Measurements from ENCODE around the gene HYAL2. TPM values are rescaled to one million over a fixed set of nuclear protein-coding genes. Genes with fewer than 3 reads are reported as not detected.

HYAL2 gene
- polyA plus RNA-seq, 2 of the 4 experiments (the other 2 are of a cell fraction): 24.5 to 31.0 TPM

- TF ChIP-seq CHD4 (IDR thresholded peaks at IDR 0.05; ENCODE audit: borderline replicate concordance): no peak
- TF ChIP-seq TFCP2L1 (CRISPR knock-in tag; IDR thresholded peaks at IDR 0.05): no peak
- no peak for TF ChIP-seq HOXB13 (CRISPR knock-in tag; IDR thresholded peaks at IDR 0.05; ENCODE audit: low read depth)
- 0 out of 2 replicates have a peak, but pooled peaks have one; percentile 25 for TF ChIP-seq PBX3 (IDR thresholded peaks at IDR 0.05)
Measured at GRCh38 chr3:50320853-50321335, 1.7 kb downstream of the HYAL2 start (continued).

GRCh38 chr3:50319894-50320625 is 2.5 kb downstream of the HYAL2 start:
- ChIA-PET CTCF (interaction anchor here (0.8 to 5.1 kb wide), 6 partner anchors 15 to 295 kb away, joined by 4 to 56 read pairs (median 6); partner anchors contain the start of genes HYAL1, HYAL3 and NAA80), POLR2A (no interaction called here)
- ATAC-seq (no peak), DNase-seq (ENCODE audit: low read depth in 1 of 2, low spot score in 1 of 2) (no peak), FAIRE-seq (no peak)
- no peaks in the 10 kb centered on the region for H3K9me3 ChIP-seq
- H3K4me2 ChIP-seq: peak overlapping the region; percentile 98
- peaks cover 35% of the 10 kb centered on the region for H3K4me1 ChIP-seq
- peak overlapping the region; percentile 99 to 100 for H3K27ac ChIP-seq
- peak overlapping the region; percentile 65 for H3K4me3 ChIP-seq
- no peak for TF ChIP-seq PBX3 (IDR thresholded peaks at IDR 0.05)
- no peak for TF ChIP-seq HES2 (IDR thresholded peaks at IDR 0.05)
- TF ChIP-seq EHF (CRISPR knock-in tag; IDR thresholded peaks at IDR 0.05): no peak
- TF ChIP-seq CBX2 (IDR thresholded peaks at IDR 0.05; ENCODE audit: borderline replicate concordance, low read depth): no peak
- TF ChIP-seq SMC3 (IDR thresholded peaks at IDR 0.05): no peak
- no peak for TF ChIP-seq NFE2L2 (conservative IDR thresholded peaks at IDR 0.05; ENCODE audit: low read length)
- no peak for TF ChIP-seq KDM5A (IDR thresholded peaks at IDR 0.05)
- TF ChIP-seq CBX8 (IDR thresholded peaks at IDR 0.05): no peak
- 82% methylated on average over 21 of the region's 29 CpGs for WGBS (ENCODE audit: missing lambda C conversion rate)

- FAIRE-seq (no peak), ATAC-seq (no peak), DNase-seq (ENCODE audit: low read depth in 1 of 2, low spot score in 1 of 2) (no peak)
- CTCF ChIA-PET: interaction anchor here (0.8 to 5.0 kb wide), 6 partner anchors 9 to 296 kb away, joined by 3 to 21 read pairs (median 6); partner anchors contain the start of genes HYAL1, HYAL3, NAA80 and TUSC2
- no peak for TF ChIP-seq HEYL (CRISPR knock-in tag; IDR thresholded peaks at IDR 0.05)
- no peak for TF ChIP-seq SREBF2 (IDR thresholded peaks at IDR 0.05)
- TF ChIP-seq ZFP36 (IDR thresholded peaks at IDR 0.05; ENCODE audit: borderline replicate concordance, partially characterized antibody): no peak
- TF ChIP-seq PBX3 (IDR thresholded peaks at IDR 0.05): no peak
- TF ChIP-seq BHLHE40 (IDR thresholded peaks at IDR 0.05; ENCODE audit: low read depth, low read length): no peak
- no peak for TF ChIP-seq HOXB13 (CRISPR knock-in tag; IDR thresholded peaks at IDR 0.05; ENCODE audit: low read depth)
- TF ChIP-seq HOXB5 (CRISPR knock-in tag; IDR thresholded peaks at IDR 0.05): no peak
- no peak for TF ChIP-seq MAZ (IDR thresholded peaks at IDR 0.05; ENCODE audit: borderline replicate concordance, low read depth, low read length)
- TF ChIP-seq ZNF302 (CRISPR knock-in tag; IDR thresholded peaks at IDR 0.05): no peak
- no peak for TF ChIP-seq BCL3 (IDR thresholded peaks at IDR 0.05)
- TF ChIP-seq HDAC2 (IDR thresholded peaks at IDR 0.05): no peak
- no peak for TF ChIP-seq PHF8 (IDR thresholded peaks at IDR 0.05; ENCODE audit: borderline replicate concordance, low read depth)
- TF ChIP-seq HMGXB4 (CRISPR knock-in tag; IDR thresholded peaks at IDR 0.05; ENCODE audit: borderline replicate concordance): no peak
- TF ChIP-seq ATOH8 (CRISPR knock-in tag; IDR thresholded peaks at IDR 0.05; ENCODE audit: low read depth): no peak
- TF ChIP-seq KDM1A (IDR thresholded peaks at IDR 0.05; ENCODE audit: low read depth): no peak
- H3K27ac ChIP-seq: no peak overlapping the region
- H3K4me1 ChIP-seq: peaks cover 32% of the 10 kb centered on the region
- H3K4me3 ChIP-seq: no peak overlapping the region
- H3K9me3 ChIP-seq: no peaks in the 10 kb centered on the region
- POLR2A ChIA-PET: no interaction called here
- 98% methylated on average over 15 of the region's 16 CpGs for WGBS (ENCODE audit: missing lambda C conversion rate)
- H3K4me2 ChIP-seq: no peak overlapping the region; the same call in 2 of the 3 replicates
Measured at GRCh38 chr3:50319181-50319893, 3.2 kb downstream of the HYAL2 start.

Data from A549 (cell line).